ENCODE results near the gene UTP14A. TPM values are rescaled to one million over a fixed set of nuclear protein-coding genes. Genes with fewer than 3 reads are reported as not detected.
"Not testable (repeated sequence)": the region's sequence is repeated elsewhere in the genome, so short reads cannot be mapped to it uniquely, and the experiment has no call there.

The UTP14A gene
- 24.1 TPM for polyA plus RNA-seq (ENCODE audit: insufficient read length)

GRCh38 chrX:129905787-129906580 lies at the start of gene UTP14A:
Gene UTP14A (plus strand): TSS chrX:129906164. CDS start chrX:129906211, 47 bp downstream.
- peak; percentile 90 for DNase-seq

GRCh38 chrX:129859134-129859533 lies 46.8 kb upstream of the UTP14A start:
- DNase-seq: not testable (repeated sequence)

GRCh38 chrX:129866321-129866720 lies 39.6 kb upstream of the UTP14A start:
- not testable (repeated sequence) for DNase-seq

- no peak for DNase-seq
Measured at GRCh38 chrX:129872524-129872923, 33.4 kb upstream of the UTP14A start.

- no peak for DNase-seq
Measured at GRCh38 chrX:129875669-129876068, 30.3 kb upstream of the UTP14A start.

- no peak for DNase-seq
Measured at GRCh38 chrX:129876771-129877305, 29.1 kb upstream of the UTP14A start.

- no peak for DNase-seq
Measured at GRCh38 chrX:129877401-129877800, 28.6 kb upstream of the UTP14A start.

- no peak for DNase-seq
Measured at GRCh38 chrX:129900054-129900453, 5.9 kb upstream of the UTP14A start.

GRCh38 chrX:129908636-129909035 lies 2.7 kb downstream of the UTP14A start:
- no peak for DNase-seq

GRCh38 chrX:129925305-129926092 lies 19.5 kb downstream of the UTP14A start:
- DNase-seq: peak; percentile 75

- DNase-seq: peak; percentile 21
Measured at GRCh38 chrX:129930941-129931410, 25.0 kb downstream of the UTP14A start.

- peak; percentile 84 for DNase-seq
Measured at GRCh38 chrX:129931411-129932015, 25.5 kb downstream of the UTP14A start.

- peak; percentile 80 for DNase-seq
Measured at GRCh38 chrX:129932016-129932820, 26.3 kb downstream of the UTP14A start.

GRCh38 chrX:129932821-129933321 lies 26.9 kb downstream of the UTP14A start:
- no peak for DNase-seq

GRCh38 chrX:129933700-129934099 lies 27.7 kb downstream of the UTP14A start:
- no peak for DNase-seq

- no peak for DNase-seq
Measured at GRCh38 chrX:129934461-129934860, 28.5 kb downstream of the UTP14A start.

GRCh38 chrX:129934952-129935351 lies 29.0 kb downstream of the UTP14A start:
- DNase-seq: no peak

- DNase-seq: no peak
Measured at GRCh38 chrX:129938081-129938480, 32.1 kb downstream of the UTP14A start.

- no peak for DNase-seq
Measured at GRCh38 chrX:129939986-129940385, 34.0 kb downstream of the UTP14A start.

- DNase-seq: no peak
Measured at GRCh38 chrX:129940721-129941120, 34.8 kb downstream of the UTP14A start.

GRCh38 chrX:129945131-129945530 lies 39.2 kb downstream of the UTP14A start:
- no peak for DNase-seq

- DNase-seq: no peak
Measured at GRCh38 chrX:129953334-129953648, 47.3 kb downstream of the UTP14A start.
